ENCODE results near the gene ABCA2.
"Not testable (repeated sequence)": the region's sequence is repeated elsewhere in the genome, so short reads cannot be mapped to it uniquely, and the experiment has no call there.

ABCA2 gene

DNA sequence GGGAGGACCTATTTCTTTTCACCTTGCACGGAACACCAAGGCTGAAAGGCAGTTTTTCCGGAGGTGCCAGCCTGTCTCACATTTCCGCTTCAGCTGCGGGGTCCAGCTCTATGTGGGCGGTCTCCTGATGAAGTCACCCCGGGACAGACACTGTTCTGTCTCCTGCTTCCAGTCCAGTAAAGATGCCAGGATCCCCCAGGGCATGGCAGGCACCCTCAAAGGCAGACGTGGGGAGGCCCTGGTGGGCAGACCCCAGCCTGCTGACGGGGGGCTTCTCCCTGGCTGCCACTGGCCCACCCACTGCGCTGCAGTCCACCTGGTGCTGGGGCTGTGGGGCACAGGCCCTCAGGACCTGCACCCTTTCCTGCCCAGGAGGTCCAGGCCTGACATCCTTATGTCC lies 34.8 kb upstream of the ABCA2 start:
- not testable (repeated sequence) for DNase-seq

DNA sequence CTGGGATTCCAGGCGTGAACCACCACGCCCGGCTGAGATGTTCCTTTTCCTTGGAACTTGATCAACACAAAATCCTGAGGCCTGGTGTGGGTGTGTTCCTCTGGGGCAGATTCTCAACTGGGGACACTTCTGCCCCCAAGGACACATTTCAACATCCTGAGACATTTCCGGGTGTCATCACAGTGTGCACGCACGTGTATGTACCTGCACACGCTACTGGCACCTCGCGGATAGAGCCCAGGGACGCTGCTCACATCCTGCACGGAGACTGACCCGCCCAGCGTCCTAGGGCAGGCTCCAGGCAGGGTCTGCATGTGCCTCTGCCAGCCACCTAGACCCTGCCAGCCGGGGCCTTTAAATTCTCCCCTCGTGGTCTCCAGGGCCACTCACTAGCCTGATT lies 34.3 kb upstream of the ABCA2 start:
- DNase-seq = no peak

DNA sequence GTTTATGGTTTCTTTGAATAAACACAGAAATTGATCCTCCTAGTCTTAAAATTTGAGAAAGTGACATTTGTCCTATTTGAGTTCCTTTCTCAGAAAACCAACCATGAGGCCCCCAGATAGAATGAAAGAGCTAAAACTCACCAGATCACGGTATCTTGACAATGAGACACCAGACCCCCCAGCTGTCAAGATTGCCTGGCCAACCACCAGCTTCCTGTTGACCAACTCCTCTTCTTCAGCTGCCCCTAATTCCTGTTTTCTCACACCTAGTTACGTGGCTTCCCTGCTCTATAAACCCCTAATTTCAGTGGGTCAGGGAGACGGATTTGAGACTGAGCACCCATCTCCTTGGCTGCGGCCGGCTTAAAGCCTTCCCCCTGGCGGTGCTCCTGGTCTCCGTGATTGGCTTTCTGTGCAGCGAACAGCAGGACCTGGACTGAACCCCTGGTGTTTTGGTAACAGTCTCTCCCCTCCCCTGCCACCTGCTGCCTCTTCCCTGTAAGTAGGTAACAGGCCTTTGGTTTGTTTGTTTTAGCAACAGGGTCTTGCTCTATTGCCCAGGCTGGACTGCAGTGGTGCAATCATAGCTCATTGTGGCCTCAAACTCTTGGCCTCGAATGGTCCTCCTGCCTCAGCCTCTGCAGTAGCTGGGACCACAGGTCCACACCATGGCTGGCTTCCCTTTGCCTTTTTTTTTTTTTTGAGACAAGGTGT lies 30.6 kb upstream of the ABCA2 start:
- no peak for DNase-seq

DNA sequence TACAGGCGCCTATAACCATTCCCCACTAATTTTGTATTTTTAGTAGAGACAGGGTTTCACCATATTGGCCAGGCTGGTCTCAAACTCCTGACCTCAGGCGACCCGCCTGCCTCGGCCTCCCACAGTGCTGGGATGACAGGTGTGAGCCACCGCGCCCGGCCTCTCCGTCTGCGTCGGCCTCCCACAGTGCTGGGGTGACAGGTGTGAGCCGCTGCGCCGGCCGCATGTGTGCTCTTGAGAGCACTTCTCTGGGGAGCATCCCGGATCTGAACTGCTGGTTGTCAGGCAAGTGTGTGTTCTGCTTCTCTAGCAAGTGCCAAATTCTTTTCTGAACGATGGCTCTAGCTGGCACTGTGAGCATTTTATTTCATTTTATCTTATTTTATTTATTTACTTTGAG lies 29.5 kb upstream of the ABCA2 start:
- DNase-seq = no peak

- no peak for DNase-seq
Observed at GRCh38 chr9:137056739-137057415, 28.8 kb upstream of the ABCA2 start.

DNA sequence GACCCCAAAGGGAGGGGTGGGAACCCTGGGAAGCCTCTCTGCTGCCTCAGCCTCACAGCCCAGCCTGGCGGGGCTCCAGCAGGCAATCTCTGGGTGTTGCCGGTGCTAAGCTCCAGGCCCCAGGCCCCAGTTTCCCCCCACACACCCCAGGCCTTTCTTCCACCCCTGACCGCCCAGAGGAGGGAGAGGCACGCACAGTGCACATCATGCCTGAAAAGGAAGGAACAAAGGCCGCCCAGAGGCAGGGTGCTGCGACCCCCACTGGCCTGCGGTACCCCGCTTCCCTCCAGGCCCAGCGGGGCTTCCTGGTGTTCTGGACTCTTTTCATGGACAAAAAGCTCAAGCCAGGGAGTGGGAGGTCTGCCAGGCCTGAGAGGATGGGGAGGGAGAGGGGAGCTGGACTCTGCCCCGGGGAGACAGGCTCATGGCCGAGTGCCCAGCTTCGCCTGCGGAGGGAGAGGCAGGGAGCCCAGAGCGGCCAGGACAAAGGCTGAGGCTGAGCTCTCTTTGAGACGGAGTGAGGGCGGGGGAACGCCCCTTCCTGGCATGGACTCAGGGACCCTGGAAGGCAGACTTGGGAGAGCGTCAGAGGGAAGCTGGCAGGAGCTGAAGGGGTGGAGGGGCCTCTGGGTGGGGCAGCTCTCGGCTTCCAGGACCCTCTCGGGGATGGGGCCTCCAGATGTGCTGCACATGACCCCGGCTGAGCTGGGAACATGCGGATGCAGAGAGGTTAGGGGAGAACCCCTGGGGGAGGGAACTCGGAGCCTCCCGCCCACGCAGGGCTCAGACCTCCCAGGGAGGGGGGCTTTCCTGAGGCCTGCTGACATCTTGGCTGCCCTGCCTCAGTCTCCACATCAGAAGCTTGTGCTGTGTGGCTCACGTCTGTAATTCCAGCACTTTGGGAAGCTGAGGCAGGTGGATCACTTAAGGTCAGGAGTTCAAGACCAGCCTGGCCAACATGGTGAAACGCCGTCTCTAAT lies 27.6 kb upstream of the ABCA2 start:
- DNase-seq = no peak

GRCh38 chr9:137054932-137055384 lies 26.9 kb upstream of the ABCA2 start:
- DNase-seq = no peak

DNA sequence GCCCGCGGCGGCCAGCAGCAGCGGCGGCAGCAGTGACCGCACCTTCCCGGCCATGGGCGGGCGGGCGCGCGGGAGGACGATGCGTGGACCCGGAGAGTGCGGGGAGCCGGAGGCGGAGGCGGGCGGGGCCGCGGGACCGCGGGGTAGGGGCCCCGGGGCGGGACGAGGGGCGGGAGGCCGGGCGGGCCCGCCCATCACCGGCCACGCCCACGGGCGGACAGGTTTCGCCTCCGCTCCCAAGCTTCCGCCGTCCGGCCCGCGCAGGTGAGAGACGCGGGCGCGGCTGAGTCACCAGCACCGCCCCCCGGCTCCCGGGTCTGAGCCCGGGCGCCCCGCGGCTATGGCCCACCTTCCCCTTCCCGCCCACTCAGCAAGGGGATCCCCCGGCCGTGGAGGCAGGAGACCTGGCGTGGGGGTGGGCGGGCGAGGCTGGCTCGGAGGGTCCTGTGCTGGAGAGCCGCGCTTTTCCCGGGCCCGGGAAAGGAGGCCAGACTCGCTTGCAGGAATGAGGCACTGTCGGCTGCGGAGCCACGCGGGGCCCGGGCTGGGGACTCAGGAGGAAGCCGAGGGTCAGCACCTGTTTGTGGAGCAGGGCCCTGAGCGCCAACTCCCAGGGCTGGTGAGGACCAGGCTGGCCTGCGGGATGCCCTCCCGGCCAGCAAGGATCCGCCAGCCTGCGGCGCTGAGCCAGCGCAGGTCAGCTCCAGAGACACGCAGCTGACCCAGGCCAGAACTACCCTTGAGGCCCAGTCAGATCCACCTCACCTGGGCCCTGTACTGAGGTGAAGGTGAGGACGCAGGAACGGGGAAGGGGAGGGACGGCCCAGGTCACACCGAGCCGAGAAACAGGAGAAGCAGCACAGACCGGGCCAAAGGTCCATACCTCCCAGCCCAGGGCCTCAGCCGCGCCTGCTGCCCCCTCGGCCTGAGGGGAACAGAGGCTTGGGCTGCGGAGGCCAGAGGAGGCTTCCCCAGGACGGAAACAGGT lies 26.2 kb upstream of the ABCA2 start, which contains the start of gene ENTPD2:
TSS of gene ENTPD2 (minus strand) at position 118 of the 988 bp plus-strand sequence. CDS start at position 54, 64 bp downstream.
- no peak for DNase-seq

GRCh38 chr9:137052998-137053943 lies 25.2 kb upstream of the ABCA2 start:
- no peak for DNase-seq

DNA sequence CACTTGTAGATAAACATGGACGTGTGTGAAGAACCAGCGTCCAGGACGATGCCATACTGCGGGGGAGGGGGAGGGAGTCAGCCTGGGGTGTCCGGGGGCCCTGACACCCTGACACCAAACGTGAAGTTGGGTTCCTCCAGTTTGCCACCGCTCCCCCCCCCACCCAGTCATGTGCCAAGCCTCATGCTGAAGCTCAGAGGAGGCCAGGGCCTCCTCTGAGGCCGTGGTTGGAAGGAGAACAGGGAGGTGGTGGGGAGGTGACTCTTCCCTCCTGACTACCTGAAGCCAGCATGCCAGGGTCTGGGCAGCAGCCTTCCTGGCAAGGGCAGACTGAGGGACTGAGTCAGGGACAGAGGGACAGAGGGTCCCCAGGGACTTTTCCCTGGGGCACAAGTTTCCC lies 24.3 kb upstream of the ABCA2 start:
- DNase-seq = no peak

DNA sequence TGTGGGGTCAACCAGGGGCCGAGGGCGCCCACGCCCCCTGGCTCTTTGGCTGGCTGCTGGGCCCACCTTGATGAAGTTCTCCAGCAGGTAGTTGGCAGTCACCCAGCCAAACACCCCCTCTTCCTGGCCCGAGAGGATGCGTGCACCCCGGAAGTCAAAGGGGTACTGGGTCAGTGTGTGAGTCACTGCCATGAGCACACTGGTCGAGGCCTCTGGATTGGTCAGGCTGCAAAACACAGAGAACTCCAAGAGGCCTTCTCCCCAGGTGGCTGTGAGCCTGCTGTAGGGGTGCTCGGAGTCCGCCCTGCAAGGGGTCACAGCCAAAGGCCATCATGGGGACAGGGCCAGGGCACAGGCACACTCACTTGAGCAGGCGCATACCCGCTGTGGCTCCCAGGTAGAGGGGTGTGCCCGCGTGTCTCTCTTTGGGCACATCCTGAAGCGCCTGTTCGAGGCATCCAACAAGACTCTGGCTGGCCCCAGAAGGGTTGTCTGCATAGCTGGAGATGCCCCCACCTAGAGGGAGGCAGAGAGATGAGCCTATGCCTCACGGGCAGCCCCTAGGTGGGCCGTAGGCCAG lies 23.2 kb upstream of the ABCA2 start:
- DNase-seq = no peak

- no peak for DNase-seq
Observed at GRCh38 chr9:137050570-137050969, 22.5 kb upstream of the ABCA2 start.

DNA sequence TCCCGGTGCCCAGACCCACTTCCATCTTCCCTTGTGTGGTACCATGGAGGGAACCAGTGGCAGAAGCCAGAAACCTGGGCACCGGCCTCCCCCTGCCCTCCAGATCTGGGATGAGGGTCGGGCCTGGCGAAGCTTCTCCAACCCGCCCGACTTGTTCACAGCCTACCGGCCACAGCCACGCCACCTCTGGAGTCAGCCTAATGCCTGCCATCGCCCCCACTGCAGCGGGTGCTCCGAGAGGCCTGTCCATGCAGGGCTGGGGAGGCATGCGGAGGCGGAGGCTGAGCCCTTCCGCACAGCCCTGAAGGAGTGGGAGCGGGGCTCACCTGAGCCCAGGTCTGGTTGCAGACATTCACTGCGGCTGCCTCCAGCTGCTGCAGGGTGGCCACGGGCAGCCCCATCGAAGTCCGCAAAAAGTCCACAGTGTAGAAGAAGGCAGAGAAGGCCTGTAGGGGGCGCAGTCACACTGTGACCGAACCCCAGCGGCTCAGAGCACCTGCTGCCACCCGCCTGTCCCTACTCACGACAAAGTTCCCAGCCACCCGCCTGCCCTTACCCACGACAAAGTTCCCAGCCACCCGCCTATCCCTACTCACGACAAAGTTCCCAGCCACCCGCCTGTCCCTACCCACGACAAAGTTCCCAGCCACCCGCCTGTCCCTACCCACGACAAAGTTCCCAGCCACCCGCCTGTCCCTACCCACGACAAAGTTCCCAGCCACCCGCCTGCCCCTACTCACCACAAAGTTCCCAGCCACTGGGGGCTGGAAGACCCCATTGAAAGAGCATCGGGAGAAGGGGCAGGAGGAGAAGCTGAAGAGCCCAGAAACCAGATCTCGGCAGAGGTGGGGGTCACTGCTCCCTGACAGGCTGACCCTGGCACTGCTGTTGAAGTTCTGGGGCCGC lies 21.8 kb upstream of the ABCA2 start:
- no peak for DNase-seq

GRCh38 chr9:137048655-137049543 lies 20.9 kb upstream of the ABCA2 start:
- DNase-seq = no peak

DNA sequence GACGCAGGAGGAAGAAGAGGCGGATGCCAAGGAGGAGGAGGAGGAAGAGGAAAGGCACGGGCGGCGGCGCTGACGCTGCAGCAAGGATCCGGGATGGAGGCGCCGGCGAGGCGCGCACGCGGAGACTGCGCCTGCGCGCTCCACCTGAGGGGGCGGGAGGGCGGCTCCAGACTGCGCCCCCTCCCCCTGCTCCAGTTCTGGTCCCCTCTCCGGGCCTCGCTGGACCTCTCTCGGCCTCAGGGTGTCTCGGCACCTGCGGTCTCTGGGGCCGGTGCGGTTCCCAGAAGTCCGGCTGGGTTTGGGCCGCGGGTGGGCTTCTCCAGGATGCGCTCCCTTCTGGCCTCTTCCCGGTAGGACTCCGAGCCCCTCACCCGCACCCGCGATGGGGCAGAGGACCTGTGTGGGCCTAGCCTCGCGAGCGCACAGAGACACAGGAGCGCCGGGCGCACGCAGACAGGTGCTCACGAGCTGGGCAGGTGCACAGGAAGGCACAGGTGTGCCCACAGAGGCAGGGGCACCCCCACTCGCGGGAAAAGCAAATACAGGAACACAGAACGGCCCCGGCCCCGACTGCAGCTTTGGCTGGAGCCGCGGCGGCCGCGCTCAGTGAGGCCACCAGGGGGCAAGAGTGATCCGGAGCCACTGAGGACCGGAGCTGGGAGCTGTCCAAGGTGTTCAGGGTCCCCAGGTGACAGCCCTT lies 18.2 kb upstream of the ABCA2 start, which contains the start of gene NPDC1:
TSS of gene NPDC1 (minus strand) at position 90 of the 700 bp plus-strand sequence. CDS start 188 bp downstream, outside the sequence.
- peak; percentile 28 for DNase-seq

DNA sequence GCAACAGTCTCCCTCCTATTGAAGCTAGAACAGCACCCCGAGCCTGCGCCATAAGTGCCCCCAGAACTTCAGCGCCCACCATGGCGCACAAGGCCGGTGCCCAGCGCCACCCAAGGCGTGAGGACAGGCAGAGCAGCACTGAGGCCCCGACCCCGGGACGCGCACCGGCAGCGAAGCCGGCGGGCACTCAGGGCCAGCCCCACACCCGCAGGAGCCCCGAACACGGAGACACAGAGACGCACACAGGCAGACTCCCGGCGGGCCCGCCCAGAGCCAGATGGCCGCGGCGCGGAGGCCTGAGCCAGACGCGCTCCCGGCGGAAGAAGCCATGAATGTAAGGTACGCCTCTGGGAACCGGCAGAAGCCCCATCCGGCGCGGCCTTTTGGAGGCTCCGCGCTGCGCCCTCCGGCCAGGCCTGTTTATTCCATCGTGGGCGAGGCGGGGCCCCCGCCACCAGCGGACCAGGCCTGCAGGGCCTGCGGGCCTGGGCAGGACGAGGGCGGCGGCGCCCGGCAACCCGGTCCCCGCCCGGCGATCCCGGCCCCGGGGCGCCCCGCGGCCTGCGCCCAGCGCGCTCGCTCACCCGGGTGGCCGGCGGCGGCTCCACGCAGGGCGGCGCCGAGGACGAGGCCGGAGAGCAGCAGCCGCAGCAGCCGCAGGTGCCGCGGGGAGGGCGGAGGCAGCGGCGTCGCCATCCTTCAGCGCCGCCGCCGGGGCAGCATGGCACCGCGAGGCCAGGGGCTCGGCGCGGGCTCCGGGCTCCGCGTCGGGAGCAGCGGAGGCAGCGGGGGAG lies 17.5 kb upstream of the ABCA2 start:
- DNase-seq = no peak
